Measurements from ENCODE around the gene PPP6R2.

PPP6R2 gene

DNA sequence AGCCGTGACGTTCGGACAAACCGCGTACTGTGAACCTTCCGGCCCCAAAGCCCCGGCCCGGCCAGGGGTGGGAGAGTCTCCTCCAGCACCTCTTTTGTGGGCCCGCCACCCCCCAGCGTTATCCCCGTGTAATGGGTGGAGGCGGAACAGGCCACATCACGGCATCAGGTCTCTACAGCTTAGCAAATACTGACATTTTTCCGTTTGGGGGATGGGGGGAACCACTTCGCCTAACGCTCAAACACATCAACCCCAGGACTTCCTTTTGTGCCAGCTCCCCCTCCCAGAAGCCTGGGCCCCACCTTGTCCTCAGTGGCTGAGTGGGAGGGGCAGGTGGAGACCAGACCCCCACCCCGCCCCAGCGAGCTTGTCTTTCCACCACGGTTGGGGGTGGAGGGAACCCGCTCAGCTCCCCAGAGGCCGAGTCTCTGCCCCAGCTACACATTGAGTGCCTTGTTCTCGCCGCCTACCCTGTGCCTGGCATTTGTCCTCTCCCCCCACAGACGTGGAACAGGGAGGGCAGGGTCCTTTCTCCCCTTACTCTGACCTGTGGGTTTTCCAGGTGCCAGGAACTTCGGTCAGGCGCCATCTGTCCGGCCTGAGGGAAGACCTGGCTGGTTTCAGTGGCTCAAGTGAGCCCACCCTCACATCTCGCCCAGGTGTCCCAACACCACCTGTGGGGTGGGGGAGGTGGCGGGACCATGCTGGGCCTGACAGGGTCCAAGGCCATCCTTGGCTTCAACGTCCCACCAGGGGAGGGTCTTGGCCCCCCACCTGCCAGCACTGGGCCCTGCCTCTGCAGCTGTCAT, 102.1 kb downstream of the PPP6R2 start:
- no peak for DNase-seq (ENCODE audit: low spot score)

DNA sequence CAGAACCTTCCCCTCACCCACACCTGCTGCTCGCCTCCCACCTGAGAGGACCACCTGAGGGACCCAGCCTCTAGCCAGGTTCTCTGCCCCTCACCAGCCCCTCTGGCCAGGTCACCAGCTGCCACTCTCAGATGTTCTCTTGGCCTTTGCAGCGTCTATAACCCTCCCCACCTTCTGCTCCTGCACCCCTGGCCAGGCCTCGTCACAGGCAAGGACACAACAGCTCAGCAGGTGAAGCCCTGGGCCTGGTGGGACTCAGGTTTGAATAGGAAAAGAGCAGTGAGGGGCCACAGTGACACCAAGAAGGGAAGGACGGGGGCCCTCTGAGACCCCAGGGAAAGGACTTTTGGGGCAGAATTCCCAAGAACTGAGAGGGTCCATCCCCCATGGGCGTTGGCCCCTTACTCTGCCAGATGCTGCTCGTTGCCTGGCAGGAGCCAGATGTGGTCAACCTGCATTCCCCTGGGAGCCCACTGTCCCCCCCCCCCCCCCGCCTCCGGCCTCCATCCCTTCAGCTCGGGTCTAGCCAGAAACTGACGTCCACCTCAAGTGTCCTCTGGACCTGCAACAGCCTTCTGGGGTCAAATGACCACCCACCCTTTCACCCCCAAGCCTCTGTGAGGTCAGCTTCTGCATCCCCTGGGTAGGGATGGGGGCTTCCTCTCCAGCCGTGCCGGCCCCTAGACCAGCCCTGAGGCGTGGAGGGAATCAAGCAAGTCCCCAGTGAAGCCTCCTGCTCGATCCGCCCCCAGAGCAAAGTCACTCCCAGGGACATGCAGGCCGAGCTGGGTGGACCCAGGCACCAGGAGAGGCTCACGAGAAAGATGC, 103.0 kb downstream of the PPP6R2 start:
- DNase-seq (ENCODE audit: low spot score) = no peak

DNA sequence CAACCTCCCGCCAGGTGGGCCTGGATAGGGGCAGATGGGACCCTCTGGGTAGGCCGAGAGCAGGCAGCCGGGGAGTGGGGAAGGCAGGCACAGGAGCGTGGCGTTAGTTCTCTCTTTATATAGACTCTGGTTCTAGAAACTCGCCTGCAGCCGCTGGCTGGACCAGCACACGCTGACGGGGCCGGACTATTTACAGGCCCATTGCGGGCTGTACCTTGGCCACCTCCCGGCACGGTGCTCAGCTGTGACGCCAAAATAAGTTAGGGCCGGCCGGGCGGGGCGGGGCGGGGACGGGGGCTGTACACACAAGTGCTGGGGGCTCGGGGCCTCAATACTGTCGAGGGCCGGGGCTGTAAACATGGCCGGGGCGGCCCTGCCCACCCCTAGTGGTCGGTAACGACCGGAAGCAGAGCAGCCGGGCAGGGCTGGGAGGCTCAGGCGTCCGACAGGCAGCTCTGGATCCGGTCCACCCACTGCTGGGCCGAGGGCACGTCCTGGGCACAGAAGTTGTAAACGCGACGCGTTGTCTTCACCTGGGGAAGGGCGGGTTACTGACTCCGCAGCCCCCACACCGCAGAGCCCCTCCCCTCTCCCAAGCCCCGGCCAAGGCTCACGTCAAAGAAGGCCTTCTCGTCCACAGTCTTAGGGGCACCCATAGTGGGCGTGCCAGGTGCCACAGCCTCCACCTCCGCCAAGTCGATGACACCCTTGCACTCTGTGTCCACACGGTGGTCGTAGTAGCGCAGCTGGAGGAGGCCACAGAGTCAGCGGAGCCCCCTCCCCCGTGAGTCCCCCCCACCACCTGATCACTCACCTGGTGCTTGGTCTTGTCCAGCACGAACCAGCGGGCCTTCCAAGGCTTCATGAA, 103.8 kb downstream of the PPP6R2 start:
- no peak for DNase-seq (ENCODE audit: low spot score)

DNA sequence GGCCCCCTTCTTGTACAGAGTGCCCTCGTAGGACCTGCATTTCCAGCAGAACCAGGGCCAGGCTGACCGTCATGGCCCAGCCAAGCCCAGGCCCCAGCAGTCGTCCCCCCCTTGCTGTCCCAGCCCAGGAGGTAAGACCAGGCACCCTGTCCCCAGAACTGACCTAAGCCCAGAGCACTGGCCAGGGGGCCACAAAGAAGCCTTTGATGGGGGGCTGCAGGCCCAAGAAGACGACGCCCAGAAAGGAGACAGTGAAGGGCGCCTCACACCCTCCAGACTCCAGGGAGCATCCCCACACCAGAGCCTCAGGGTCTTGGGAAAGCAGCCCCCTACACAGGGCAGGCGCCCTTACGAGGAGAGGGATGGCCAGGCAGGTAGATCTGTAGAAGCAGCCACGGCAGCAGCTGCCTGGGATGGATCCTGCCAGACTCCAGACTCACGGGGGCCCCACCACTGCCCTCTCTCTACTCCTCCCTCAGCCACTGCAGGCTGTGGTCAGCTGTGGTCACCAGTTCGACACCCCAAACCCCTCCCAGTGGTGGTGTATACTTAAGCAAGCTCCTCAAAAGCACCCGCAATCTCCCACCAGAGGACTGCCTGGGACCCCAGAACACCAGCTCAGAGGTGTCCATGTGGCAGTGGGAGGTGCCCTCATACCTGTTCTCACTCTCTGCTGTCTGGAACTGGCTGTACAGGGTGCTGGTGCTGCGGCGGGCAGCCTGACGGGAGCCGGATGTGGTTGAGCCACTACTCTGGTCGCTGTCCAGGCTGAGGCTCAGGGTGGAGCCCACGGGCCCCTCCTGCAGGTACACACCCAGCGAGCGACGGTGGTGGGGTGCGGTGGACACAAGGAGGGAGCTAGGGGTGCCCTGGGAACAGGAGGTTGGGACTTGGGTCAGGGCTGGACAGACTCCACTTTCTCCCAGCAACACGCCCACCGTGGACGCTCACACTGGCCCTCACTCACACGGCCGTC, 104.7 kb downstream of the PPP6R2 start:
- no peak for DNase-seq (ENCODE audit: low spot score)

DNA sequence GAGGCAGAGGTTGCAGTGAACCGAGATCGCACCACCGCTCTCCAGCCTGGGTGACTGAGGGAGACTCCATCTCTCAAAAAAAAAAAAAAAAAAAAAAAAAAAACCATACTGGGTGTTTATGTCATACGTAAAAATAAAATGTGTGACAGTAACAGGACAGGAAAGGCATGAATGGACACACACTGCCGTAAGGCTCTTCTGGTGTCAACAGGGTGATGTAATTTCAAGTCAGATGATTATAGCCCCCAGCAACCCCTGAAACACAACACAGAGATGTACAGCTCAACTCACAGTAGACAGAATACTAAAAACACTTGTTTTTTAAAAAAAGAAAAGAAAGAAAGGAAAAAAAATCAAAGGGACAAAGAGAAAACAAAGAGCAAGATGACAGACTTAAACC, 109.5 kb downstream of the PPP6R2 start:
- DNase-seq (ENCODE audit: low spot score) = no peak

DNA sequence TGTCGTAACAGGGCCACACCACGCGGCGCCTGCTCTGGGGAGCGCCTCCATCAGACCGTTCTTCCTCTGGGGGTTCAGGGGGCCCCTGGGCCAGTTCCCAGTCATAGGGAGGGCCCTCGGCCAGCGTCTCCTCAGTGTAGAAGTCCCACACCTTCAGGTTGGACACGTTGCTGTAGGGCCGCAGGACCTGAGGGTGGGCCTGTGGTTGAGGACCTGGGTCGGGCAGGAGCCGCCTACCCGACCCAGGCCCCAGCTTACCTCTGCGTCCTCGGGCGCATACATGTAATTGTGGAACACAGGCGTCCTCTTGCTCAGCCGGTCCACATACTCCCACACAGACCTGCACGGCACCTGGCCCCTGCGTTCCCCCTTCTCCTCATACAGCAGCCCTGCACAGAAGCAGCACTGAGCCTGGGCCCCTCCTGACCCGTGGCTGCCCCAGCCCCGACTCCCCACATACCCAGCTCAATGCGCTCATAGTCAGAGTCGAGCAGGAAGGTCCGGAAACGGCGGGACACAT, 111.5 kb downstream of the PPP6R2 start:
- DNase-seq (ENCODE audit: low spot score) = no peak

DNA sequence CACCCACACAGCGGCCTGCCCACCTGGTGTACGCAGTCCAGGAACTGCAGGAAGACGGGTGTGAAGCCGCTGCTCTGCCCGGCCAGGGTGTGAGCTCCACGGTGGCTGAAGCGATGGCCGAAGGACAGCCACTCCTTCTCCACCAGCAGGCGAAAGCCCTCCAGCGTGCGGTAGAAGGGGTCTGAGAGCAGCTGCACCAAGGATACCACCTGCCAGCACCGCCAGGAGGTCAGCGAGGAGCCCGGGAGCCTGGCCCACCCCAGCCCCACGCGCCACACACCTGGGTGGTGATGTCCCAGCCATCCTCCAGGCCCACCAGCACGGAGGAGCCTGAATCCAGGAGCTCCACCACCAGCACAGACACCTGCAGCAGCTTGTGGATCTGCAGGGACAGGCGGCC, 112.1 kb downstream of the PPP6R2 start:
- DNase-seq (ENCODE audit: low spot score) = no peak

DNA sequence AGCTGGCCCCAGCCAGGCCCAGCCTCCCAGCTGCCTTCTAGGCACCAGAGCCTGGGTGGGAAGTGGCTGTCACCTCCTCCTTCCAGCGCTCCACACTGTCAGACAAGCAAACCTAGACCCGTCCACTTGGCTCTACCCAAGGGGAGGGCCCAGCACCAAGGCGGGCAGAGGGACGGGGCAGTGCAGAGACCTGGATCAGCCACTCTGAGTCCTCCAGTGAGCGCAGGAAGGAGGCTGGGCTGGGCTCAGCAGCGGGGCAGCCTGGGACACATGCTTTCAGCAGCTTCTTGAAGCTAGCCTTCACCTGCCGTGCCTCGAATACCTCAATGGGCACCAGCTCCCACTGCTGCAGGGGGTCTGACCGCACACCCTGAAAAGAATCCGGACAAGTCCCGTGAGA, 112.9 kb downstream of the PPP6R2 start:
- no peak for DNase-seq (ENCODE audit: low spot score)

DNA sequence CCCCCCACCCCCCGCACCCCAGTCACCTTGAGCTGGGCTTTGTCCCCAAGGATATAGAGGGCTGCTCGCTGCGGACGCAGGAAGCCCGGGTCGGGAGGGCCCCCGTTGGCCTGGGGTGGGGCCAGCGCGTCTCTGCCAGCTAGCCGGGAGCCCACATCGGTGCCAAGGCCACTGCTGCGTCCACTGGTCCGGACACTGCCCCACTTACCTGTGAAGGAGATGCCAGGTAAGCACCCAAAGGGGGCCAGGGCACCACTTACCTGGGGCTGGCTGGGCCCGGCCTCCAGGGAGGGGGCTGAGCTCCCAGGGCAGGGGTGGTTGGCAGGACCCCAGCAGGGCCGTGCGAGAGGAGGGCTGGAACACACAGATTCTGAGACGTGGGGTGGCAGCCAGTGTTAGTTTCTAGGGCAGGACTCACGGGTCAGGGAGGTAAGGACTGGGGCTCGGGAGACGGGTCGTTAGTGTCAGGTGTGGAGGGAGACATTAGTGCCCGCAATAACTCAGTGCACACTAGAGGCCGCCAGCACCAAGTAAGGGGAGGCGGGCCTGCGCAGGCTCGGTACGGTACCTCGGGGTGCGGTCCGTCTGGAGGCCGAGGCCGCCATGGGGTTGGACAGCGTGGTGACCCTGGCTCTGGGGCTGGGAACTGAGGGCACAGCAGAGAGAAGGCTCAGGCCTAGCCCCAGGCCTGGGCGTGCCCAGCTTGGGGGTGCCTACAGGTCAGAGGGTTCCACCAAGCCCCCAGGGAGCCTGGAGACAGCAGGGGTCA, 113.5 kb downstream of the PPP6R2 start:
- DNase-seq (ENCODE audit: low spot score) = no peak

DNA sequence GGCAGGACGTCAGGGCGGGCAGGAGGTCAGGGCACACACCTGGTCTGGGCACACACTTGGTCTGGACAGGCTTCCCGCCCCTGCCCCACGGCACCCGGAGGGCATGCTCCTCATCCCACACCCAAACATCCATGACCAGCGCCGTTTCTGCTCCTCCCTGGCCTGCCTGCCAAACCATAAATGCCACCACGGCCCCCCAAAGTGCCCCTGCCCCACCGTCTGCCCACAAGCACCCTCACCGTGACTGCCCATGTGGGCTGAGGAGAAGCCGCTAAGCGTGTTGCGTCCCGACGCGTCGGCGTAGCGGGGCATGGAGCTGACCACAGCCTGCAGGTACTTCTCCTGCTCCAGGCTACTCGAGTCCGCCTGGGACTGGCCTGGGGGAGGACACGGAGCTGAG, 115.9 kb downstream of the PPP6R2 start:
- DNase-seq (ENCODE audit: low spot score) = no peak

DNA sequence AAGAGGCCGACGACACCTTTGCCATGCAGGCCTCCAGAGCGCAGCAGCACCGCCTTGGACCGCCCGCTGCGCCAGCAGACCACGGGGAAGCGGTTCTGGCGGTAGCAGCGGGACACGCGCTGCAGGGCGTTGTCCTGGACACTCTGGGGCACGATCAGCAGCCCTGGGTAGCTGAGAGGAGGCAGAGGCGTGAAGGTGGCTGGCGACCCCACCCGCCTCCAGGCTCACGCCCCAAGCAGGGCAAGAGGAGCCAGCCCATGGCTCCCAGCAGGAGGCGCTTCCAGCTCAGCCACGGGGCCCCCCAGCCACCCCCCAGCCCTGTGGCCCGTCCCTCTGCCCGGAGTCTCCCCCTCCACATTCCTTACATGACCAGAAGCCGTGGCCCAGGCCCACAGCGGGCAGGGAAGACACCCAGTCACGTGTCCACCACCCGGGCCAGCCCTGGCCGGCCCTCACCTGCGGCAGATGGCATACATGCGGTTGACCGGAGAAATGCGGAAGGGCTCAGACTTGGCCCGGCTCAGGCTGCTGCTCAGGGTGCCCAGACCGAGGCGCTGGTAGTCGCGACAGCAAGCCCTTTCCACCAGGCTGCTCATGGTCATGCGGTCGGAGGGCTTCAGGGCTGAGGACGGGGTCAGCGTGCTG, 116.5 kb downstream of the PPP6R2 start:
- DNase-seq (ENCODE audit: low spot score) = no peak

DNA sequence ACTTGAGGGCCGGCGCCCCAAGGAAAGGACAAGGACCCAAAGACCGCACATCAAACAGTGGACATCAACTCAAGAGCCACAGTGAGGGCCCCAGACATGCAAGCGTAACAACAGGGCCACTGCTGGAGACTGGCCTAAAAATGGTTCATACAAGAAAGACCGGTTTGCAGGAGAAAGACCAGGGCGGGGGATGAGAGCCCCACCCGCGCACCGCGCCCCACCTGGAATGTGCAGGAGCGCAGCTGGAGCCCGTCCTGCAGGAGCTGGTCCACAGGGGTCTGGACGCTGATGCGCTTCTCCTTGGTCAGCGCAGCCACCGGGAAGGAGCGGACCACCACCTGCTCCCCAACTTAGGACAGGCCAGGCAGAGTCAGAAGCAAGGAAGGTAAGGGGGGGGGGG, 117.8 kb downstream of the PPP6R2 start:
- no peak for DNase-seq (ENCODE audit: low spot score)

DNA sequence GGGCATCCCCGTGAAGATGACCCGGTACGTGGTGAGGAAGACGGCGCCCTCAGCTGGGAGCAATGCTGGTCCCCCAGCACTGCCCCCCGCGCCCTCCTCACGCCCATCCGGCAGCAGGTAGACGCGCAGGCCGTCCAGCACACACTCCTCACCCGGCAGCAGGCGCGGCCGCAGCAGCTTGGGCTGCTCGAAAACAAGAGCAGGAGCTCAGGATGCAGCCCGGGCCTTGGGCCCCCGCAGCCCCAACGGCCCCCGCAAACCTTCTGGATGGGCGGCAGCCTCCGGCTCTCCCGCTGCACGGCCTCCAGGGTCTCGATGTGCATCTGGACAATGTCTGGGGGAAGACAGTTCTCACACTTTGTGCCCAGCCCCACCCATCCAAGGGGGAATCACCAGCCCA, 118.4 kb downstream of the PPP6R2 start:
- DNase-seq (ENCODE audit: low spot score) = no peak

DNA sequence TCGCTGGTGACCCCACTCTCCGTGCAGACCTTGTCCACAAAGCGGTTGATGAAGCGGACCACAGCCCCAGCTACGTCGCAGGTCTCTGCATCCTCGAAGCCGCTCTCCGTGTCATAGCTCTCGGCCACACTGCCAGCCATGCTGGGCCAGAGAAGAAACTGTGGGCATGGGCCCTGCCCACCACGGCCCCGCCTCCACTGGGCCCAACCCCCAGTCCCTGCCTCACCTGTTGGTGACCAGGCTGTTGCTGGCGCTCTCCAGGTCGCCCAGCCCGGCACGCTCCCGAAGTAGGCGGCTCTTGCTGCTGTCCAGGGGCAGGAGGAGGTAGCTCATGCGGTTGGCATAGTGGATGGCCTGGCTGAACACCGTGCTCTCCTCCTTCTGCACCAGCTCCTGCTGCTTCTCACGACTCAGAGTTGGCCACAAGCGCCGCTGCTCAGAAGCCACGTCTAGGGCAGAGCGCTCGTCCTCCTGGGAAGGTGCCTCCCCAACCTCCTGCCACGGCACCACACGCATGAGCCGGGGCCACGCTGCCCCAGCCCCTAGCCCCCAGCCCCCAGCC, 118.9 kb downstream of the PPP6R2 start:
- no peak for DNase-seq (ENCODE audit: low spot score)

DNA sequence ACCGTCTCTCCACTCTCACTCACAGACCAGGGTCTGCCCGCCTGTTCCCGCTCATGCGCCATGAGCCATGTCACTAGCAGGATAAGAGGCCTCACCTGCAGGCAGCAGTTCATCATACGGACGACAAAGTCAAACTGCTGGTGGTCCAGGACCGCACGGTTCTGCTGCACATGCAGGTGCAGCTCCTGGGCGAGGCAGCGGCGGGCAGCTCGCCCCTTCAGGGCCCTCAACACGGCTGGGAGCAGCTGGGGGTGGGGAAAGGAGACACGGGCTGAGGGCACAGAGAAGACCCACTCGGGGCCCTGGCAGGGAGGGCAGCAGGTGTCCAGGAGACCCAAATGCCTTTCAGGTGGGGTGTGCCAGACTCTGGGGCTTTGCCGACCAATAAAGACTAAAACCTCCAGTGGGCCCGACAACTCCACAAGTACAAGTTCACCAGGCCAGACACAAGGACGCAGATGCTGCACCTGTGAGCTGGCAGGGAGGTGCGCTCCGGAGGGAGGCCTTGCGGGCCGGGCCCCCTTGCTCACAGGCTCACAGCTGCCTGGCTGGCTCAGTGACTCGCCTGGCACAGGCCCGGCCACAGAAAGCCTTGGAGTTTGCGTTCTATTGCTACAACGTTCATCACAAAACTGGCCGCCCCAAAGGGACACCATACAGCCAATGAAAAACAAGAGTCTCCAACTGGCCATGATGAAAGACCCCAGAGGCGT, 120.2 kb downstream of the PPP6R2 start:
- DNase-seq (ENCODE audit: low spot score) = no peak

DNA sequence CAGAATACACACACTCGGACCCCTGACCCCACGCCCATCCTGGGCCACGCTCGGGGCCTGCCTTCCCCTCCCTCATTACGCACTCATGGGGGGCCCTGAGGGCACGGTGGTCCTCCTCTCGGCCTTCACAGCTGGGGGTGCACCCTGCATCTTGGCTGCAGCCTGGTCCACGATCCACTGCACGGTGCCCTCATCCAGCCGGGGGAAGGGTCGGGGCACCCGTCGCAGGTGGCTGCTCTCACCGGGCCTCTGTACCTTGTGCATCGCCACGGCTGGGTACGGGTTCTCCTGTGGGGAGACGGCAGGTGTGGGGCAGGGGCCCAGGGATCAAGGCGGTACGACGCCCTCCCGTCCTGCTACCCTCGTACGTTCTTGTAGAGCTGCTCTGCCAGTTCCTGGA, 121.3 kb downstream of the PPP6R2 start:
- no peak for DNase-seq (ENCODE audit: low spot score)

DNA sequence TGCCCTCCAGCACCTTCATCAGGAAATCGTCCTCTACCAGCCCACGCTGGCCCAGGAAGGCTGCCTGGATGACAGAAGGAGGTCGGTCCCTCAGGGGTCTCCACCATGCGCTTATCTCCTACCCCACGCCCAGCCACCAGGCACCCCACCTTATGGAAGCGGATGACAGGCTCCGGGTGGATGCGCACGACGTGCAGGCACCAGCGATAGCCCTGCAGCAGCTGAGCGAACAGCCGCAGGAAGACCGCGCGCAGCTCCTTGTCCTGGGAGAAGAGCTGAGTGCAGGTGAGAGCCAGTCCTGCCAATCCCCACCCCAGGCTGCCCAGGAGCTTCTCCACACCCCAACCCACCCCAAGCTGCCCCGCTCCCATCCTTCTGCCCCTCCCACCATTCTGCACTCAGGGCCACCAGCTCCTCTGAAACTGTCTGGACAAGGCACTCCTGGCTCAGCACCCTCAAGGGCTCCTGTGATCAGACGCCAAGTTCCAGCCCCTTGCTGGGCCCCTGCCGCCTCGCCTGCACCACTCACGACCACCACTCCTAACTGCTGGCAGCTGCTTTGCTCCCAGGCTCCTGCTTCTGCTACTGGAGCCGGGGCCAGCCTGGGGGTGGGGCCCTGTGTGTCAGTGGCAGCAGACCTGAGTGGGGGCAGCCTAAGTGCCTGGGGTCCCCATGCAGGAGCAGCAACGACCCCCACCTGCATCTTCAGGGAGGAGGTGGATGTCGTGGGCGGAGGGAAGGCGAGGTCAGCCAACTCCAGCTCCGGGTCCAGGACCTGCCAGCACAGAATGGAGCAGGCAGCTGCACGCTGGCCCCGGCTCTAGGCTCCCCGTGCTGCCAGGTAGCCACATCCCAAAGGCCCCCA, 122.2 kb downstream of the PPP6R2 start:
- no peak for DNase-seq (ENCODE audit: low spot score)

DNA sequence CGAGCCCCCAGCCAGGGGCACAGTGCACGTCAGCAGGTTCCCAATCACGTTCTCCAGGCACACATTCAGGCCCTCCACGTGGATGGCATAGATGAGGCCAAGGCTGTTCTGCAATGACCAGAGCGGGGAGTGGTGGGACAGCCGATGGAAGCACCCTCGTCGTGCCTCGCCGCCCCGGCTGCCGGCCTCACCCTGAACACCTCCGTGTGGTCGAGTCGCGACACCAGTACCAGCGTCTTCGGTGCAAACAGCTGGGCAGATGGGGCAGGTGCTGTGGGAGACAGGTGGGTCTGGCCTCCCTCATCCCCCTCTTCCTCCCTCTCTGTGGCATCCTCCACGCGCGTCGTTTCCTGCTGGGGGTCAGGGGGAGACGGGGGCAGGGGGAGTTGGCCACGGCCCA, 124.2 kb downstream of the PPP6R2 start:
- no peak for DNase-seq (ENCODE audit: low spot score)

Data from germinal center (tissue), 1 donor.